Renal cortex interstitium (tissue), 15 donors: ENCODE data around the gene CAPN2. TPM values are rescaled to one million over a fixed set of nuclear protein-coding genes. Genes with fewer than 3 reads are reported as not detected.

Experiments
- DNase-seq, 11 donors: peaks; one replicate each; pipeline ENCODE4 v3.0.0-alpha.2; 2013; ENCODE audit warnings: low read depth in 9 of 11, low spot score in 4 of 11; ENCODE audit errors: extremely low read depth in 1 of 11
- long read RNA-seq, 16 experiments: transcript quantifications; one replicate each; lab custom pipeline, GENCODE V29; 2026
- polyA plus RNA-seq, 3 donors: library from polyadenylated mRNA; unstranded; fragments of 120-200 nt; gene quantifications; one replicate each; pipeline ENCODE4 v1.2.1, GENCODE V29; 2013; ENCODE audit not compliant: insufficient read length in 3 of 3

CAPN2 gene
- polyA plus RNA-seq: 100 to 1,000 TPM; 175 to 190 (median 180) TPM
- long read RNA-seq, donor 1, full-length matches to known transcripts: 7 of 58 reads
- long read RNA-seq, donor 1, partial matches to known transcripts: 18 of 58 reads
- long read RNA-seq, donor 1, other reads (novel, unspliced or antisense): 33 of 58 reads
- long read RNA-seq, donor 2, partial matches to known transcripts: 60 of 81 reads
- long read RNA-seq, donor 2, other reads (novel, unspliced or antisense): 19 of 81 reads
- long read RNA-seq, donor 3, full-length matches to known transcripts: 7 of 108 reads
- long read RNA-seq, donor 3, partial matches to known transcripts: 61 of 108 reads
- long read RNA-seq, donor 3, other reads (novel, unspliced or antisense): 40 of 108 reads
- long read RNA-seq, donor 4, full-length matches to known transcripts: 3 of 61 reads
- long read RNA-seq, donor 4, partial matches to known transcripts: 34 of 61 reads
- long read RNA-seq, donor 4, other reads (novel, unspliced or antisense): 24 of 61 reads
- long read RNA-seq, donor 5: 0 reads
- long read RNA-seq, donor 6, full-length matches to known transcripts: 10 of 74 reads
- long read RNA-seq, donor 6, partial matches to known transcripts: 48 of 74 reads
- long read RNA-seq, donor 6, other reads (novel, unspliced or antisense): 16 of 74 reads
- long read RNA-seq, donor 7, full-length matches to known transcripts: 3 of 110 reads
- long read RNA-seq, donor 7, partial matches to known transcripts: 80 of 110 reads
- long read RNA-seq, donor 7, other reads (novel, unspliced or antisense): 27 of 110 reads
- long read RNA-seq, donor 8, transcript CAPN2-209 (10 exons, 2,991 nt): major isoform, 6 of 193 reads
- long read RNA-seq, donor 8, transcript CAPN2-204 (3 exons, 2,547 nt): minor isoform, 5 of 193 reads
- long read RNA-seq, donor 8, partial matches to known transcripts: 118 of 193 reads
- long read RNA-seq, donor 8, other reads (novel, unspliced or antisense): 62 of 193 reads
- long read RNA-seq, donor 9, partial matches to known transcripts: 56 of 86 reads
- long read RNA-seq, donor 9, other reads (novel, unspliced or antisense): 23 of 86 reads
- long read RNA-seq, donor 10, full-length matches to known transcripts: 5 of 151 reads
- long read RNA-seq, donor 10, partial matches to known transcripts: 123 of 151 reads
- long read RNA-seq, donor 10, other reads (novel, unspliced or antisense): 23 of 151 reads
- long read RNA-seq, donor 11, partial matches to known transcripts: 41 of 64 reads
- long read RNA-seq, donor 11, other reads (novel, unspliced or antisense): 20 of 64 reads
- long read RNA-seq, donor 12, partial matches to known transcripts: 14 of 31 reads
- long read RNA-seq, donor 12, other reads (novel, unspliced or antisense): 13 of 31 reads
- long read RNA-seq, donor 13, transcript CAPN2-209 (10 exons, 2,991 nt): major isoform, 6 of 106 reads
- long read RNA-seq, donor 13, partial matches to known transcripts: 98 of 106 reads
- long read RNA-seq, donor 13, other reads (novel, unspliced or antisense): 0 of 106 reads
- long read RNA-seq, donor 14, partial matches to known transcripts: 54 of 67 reads
- long read RNA-seq, donor 14, other reads (novel, unspliced or antisense): 10 of 67 reads
- long read RNA-seq, donor 15, partial matches to known transcripts: 20 of 35 reads
- long read RNA-seq, donor 15, other reads (novel, unspliced or antisense): 11 of 35 reads
- long read RNA-seq, donor 16, full-length matches to known transcripts: 20 of 558 reads
- long read RNA-seq, donor 16, partial matches to known transcripts: 533 of 558 reads
- long read RNA-seq, donor 16, other reads (novel, unspliced or antisense): 5 of 558 reads

DNA sequence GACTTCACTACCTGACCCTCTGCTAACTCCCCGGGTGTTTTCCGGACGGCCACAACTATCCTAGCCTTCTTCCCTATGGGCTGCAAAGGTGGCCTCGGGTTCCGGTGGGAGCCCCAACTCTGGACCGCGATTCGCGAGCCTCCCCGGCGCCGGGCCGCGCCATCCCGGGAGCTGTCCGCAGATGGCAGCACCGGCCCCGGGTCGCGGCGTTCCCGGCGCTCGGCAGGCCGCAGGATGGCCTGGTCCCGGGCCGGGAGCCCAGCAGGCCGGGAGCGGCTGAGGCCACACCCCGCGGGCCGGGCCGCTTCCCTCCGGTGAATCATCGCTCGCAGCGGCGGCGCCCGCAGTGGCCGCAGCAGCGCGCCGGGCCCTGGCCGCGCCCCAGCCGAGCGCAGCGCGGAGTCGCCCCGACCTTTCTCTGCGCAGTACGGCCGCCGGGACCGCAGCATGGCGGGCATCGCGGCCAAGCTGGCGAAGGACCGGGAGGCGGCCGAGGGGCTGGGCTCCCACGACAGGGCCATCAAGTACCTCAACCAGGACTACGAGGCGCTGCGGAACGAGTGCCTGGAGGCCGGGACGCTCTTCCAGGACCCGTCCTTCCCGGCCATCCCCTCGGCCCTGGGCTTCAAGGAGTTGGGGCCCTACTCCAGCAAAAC lies at the start of gene CAPN2:
Gene CAPN2, plus strand, starts transcription at position 346 of the 656 bp plus-strand sequence. Its CDS starts 102 bp downstream, at position 448.
- DNase-seq: peak in 8 of 11 donors; percentile 35 to 72 (median 68)

DNA sequence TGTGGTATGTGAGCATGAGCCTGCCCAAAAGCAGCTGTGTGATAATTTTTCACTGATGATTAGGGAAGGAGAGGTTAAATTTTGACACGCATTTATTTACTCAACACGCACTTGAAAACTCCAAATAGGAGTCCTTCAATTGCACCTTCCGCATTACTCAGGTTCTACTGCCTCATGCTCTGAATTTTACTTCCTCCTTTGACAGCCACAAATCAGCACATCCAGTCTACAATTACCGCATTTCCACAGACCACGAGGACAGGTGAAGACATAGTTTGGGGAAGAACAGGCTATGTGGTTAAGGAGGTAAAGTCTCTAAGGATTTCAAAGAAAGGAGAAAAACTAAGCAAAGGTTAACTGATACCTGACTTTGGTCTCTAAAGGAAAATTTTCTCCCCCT lies 49.4 kb upstream of the CAPN2 start:
- no peak for DNase-seq

DNA sequence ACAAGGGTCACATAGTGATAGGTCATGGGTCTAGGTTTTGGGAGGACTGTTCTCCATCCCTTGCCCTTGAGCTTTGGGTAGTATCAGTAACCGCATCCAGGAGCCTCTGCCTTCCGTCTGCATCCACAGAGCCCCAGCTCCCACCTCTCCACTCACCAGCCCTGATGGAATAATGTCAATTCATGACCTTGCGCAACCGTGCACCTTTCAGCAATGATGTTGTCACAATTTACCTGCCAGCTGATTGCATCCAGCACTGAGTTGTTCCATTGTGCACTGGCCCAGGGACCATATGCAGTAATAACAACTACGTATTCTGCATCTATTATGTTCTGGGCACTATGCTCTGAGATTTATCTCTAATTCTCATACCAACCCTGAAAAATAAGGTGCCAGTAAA lies 48.2 kb upstream of the CAPN2 start:
- DNase-seq: no peak

DNA sequence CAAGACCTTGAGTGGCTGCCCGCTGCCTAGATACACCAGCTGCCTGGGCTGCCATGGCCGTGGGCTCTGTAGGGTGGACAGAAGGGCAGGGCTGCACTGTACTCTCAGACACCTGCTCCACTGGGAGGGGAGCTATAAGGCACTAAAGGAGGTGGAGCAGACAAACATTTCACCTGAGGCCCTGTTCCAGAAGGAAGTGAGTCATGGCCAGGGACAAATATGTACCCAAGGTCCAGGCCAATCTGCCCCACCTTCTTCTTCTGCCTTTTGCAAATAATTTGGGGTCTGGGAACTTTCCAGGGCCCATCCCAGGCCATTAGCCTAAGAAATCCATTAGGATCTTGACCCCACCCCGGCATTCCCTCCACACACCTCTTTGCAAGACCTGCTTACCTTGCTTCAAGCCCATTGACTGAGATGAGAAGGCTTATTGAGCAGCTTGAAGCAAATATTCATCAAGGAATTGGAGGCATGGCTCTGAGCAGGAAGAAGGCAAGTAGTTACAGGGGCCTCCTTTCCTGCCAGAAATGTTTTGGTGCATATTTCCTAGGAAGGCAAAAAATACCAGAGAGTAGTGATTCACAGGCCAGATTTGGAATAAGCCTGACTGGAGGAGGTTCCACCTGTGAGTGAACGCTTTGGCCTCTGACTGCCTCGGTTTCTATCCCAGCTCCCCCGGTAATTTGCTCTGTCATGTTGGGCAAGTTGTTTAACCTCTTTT lies 46.6 kb upstream of the CAPN2 start, which contains the start of gene CAPN8:
Gene CAPN8, minus strand, starts transcription at position 110 of the 721 bp plus-strand sequence. Its CDS starts 55 bp downstream, at position 55.
- no peak for DNase-seq

DNA sequence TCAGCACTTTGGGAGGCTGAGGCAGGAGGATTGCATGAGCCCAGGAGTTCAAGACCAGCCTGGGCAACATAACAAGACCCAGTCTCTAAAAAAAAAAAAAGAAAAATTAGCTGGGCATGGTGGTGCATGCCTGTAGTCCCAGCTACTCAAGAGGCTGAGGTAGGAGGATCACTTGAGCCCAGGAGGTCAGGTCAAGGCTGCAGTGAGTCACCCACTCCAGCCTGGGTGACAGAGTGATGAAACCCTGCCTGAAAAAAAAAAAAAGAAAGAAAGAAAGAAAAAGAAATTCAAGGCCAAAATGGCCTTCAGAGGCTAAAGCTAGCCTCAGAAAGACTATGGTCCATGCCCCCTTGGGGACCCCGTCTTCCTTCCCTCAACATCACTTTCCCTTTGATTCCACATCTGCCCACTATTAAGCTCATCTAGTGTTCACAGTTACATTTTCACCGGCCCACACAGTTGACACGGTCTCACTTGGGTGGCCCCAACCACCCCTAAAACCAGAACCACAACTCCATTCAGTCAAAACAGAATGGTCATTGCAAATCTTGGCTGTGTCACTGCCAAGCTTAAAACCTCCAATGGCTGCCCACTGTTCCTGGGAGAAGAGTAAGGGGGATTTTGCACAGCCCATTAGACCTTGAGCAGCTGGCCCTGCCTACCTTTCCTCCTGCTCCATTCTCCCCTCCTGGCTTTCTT lies 44.7 kb upstream of the CAPN2 start:
- no peak for DNase-seq

DNA sequence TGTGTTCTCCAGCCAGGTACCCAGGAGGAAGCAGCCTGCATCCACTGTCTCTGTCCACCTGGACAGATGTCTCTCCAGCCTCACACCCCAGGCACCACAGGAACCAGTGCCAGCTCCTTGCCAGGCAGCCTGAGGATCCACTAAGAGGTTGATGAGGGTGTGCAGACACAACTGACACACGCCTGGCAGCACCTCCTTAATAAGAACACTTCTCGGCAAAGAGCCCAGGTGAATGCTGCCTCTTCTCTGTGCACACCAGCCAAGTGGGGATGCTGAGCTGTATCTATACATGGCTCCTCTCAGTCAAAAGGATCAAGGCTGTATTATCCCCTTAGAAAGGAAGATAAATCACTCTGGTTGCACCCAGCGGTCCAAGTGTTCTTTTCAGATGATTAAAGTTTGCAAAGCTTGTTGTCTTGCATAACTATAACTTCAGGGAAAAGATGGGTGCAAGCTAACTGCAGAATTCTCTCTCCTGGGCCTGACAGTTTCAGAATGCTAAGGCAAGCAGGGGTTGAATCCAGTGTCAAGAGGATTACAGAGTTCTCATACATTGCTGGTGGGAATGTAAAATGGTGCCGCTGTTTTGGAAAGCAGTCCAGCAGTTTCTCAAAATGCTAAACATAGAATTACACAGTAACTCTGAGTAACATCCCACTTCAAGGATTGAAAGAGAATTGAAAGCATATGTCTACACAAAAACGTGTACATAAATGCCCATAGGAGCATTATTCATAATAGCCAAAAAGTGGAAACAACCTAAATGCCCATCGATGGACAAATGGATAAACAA lies 43.1 kb upstream of the CAPN2 start:
- no peak for DNase-seq

DNA sequence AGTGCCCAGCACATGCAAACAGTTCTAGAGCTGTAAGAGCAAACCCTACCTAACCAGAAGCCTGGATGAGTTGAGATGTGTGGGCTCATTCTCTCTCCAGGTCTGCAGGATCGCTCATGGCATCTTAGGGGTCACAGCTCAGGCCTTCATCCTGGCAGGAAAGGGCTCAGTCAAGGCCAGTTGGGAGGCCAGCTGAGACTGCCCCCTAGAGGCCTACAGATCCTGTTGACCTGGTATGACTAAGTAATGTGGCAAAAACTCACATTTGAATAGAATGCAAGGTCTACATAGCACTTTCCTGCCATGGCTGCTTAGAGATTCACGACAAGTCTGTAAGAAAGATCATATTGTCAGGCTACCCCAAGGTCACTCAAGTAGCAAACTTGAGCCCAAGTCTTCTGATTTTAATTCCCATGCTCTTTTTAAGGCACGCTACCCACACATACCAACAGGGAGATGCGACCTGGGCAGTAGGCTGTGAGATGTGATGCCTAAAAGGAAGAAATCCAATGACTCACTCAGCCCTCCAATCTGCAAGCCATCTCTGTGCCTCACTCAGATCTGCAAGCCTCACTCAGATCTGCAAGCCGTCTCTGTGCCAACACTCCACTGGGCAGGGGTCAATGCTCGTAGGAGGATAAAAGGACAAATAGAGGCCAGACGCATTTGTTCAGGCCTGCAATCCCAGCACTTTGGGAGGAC lies 41.7 kb upstream of the CAPN2 start:
- peak in 6 of 11 donors; percentile 13 to 37 (median 22) for DNase-seq

DNA sequence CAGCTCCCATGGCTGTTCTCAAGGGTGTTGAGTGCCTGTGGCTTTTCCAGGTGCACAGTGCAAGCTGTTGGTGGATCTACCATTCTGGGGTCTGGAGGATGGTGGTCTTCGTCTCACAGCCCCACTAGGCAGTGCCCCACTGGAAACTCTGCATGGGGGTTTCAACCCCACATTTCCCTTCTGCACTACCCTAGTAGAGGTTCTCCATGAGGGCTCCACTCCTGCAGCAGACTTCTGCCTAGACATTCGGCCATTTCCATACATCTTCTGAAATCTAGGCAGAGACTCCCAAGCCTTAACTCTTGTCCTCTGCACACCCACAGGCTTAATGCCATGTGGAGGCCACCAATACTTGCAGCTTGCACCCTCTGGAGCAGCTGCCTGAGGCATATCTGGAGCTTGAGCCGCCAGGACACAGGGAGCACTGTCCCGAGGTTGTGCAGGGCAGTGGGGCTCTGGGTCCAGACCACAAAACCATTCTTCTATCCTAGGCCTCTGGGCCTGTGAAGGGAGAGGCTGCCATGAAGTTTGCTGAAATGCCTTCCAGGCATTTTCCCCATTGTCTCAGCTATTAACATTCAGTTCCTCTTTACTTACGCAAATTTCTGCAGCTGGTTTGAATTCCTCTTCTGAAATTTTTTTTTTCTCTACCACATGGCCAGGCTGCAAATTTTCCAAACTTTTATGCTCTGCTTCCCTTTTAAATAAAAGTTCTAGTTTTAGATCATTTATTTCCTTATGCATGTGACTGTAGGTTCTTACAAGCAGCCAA lies 38.0 kb upstream of the CAPN2 start:
- DNase-seq: no peak

DNA sequence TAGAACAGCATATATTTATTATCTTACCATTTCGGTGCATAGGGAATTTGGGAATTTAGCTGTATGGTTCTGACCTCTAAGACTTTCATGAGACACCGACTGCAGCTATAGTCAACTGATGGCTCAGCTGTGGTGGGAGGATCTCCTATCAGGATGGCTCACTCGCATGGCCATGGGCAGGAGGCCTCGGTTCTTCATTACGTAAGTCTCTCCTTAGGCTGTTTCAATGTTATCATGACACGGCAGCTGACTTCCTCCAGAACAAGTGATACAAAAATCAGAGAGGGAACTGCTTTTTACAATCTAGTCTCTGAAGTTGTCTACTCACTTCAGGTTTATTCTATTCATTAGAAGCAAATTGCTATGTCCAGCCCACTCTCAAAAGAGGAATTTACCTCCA lies 33.5 kb upstream of the CAPN2 start:
- no peak for DNase-seq

DNA sequence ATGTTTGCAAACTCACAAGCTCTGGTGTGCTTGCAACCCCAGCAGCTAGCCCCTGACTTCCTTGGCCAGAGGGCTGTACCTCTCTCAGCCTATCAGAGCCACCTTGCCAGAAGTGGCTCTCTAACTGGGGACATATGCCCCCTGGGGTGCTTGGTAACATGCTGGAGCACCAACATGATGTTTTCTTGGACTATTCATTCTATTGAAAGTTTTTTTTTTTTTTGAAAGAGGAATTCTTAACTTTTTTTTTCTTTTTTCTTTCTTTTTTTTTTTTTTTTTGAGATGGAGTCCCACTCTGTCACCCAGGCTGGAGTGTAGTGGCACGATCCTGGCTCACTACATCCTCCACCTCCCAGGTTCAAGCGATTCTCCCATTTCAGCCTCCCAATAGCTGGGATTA lies 32.2 kb upstream of the CAPN2 start:
- no peak for DNase-seq

DNA sequence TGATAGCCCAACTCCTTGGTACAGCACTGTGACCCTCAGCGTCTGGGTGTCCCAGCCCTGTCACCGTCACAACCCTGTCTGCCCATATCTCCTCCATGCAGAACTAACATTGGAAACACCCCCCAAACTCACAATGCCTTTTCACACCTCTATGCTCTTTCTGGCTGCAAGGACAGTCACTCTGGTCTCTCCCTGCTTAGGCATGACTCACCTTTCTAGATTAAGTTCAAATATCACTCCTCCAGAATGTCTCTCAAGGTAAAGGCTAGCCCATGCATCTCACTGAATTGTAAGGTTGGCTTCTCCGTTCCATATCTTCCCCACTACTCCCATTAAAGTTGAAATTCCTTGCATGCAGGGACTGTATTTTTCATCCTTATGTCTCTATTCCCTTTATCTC lies 29.8 kb upstream of the CAPN2 start:
- DNase-seq: no peak

DNA sequence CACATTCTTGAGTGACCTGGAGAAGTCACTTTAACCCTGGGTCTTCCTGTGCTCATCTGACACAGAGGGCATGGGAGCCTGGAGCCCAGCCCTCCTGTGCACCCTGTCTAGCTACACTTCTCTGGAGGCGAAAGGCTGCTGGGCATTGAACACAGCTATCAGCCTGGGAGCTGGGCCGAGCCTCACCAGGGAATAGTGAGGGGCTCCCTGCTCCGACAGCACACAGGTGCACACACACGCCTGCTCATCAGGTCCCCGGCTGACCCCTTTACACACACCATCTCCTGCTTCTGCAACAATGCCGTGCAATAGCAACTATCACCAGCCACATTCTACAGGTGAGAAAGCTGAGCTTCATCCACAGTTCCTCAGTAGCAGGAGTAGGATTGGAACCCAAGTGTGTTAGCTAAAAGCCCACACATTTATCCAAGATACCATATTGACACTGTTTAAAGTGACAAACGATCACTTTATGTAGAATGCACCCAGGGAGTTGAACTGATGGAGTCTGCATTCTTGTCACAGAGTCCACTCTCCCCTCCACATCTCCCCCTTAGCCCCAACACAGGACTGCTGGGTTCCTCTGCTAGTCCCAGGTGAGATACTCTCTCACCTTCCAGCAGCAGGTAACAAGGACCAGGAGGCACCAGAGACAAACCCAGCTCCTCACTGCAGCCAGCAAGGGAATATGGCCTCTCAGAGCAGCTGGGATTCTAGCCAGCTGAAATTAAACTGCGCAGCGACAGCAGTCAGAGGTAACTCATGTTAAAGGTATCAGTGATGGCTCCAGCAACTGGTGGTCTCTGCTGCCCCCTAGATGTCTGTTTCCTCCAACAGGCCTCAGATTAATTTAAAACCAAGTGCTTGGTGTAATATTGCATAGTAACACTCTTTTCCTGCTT lies 28.5 kb upstream of the CAPN2 start:
- peak; percentile 59 to 82 (median 72) for DNase-seq

DNA sequence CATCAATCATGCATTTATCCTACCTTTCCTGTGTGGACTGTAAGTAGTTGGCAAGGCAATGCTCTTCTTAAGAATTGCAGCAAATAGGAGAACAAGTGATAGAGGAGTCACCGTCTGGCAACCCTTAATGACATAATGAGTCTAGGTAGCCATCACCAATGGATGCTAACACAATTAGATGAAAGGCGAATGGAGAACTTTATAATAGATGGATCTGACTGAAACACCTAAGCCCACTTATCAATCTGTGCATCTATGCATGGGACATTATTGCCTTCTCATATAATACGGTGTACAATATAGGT lies 27.9 kb upstream of the CAPN2 start:
- no peak for DNase-seq
